HG03135 (cell line): ENCODE data around the gene E2F8.

Experiments used
- ATAC-seq: cut with Tn5 transposase; IDR thresholded peaks from one replicate; pipeline ENCODE4 v1.9.1; 2021; ENCODE audit warnings: mild to moderate bottlenecking, moderate library complexity; ENCODE audit not compliant: unreplicated experiment

The E2F8 gene

GRCh38 chr11:19187833-19188258, 52.9 kb downstream of the E2F8 start:
- ATAC-seq = no peak

- no peak for ATAC-seq
Measured at GRCh38 chr11:19187114-19187832, 53.5 kb downstream of the E2F8 start.

DNA sequence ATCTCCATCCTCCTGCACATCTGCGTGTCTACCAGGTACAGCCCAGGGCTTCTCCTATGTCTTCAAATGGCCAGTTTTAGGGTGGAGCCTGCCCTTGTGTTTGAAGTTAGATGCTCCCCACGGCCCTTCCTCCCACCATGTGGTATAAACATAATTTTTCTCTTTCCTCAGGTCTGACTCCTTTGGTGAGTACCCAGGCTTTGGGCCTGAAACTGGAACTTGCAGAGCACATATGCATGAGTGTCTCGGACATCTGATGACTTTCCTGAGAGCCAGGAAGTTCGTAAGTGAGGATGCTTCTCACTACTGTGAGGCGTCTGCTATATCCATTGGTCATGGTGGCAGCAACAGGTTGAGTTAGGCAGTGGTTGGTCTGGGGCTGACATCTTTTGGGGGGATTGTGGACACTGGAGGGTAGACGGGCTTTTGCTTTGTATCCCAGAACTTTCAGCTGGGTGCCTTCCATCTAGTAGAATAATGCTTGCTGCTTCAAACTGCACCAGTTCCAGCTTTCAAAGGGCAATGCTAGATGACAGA, 55.2 kb downstream of the E2F8 start:
- ATAC-seq = no peak

- no peak for ATAC-seq
Measured at GRCh38 chr11:19185036-19185435, 55.7 kb downstream of the E2F8 start.

DNA sequence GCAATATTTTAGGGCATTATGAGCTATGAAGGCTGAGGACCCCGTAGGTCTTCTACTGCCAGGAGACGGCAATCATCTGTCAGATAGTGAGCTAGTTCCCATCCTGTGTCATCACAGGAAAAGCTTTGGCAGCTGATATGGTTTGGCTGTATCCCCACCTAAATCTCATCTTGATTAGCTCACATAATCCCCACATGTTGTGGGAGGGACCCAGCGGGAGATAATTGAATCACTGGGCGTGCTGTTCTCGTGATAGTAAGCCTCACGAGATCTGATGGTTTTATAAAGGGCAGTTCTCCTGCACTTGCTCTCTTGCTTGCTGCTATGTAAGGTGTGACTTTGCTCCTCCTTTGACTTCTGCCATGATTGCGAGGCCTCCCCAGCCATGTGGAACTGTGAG, 57.1 kb downstream of the E2F8 start:
- no peak for ATAC-seq

- ATAC-seq = no peak
Measured at GRCh38 chr11:19181531-19182261, 59.0 kb downstream of the E2F8 start.

- ATAC-seq = no peak
Measured at GRCh38 chr11:19176629-19177186, 64.0 kb downstream of the E2F8 start.
